MCF 10A (cell line): ENCODE data around the gene NTMT1. TPM values are rescaled to one million over a fixed set of nuclear protein-coding genes. Genes with fewer than 3 reads are reported as not detected.

Experiments used
- BruUV-seq: library from RNA; stranded (reverse); fragments of 400-500 nt; replicated peaks from 2 replicates; lab custom pipeline; 2021; lab: Mats Ljungman, UMichigan
- CTCF ChIA-PET: fragments of 300-600 bp; sonication (Branson Sonifier 250); formaldehyde crosslinking; extraction: SDS; loops from one replicate; lab custom pipeline; 2021; ENCODE audit warnings: antibody characterized with exemption, inconsistent platforms; lab: Yijun Ruan, JAX
- POLR2A ChIA-PET: fragments of 300-600, 350-650 bp; sonication (Branson Sonifier 250); formaldehyde crosslinking; extraction: SDS; loops from one replicate; lab custom pipeline; 2020; ENCODE audit warnings: antibody characterized with exemption, inconsistent platforms; lab: Yijun Ruan, JAX
- DNase-seq: peaks from one replicate; pipeline ENCODE4 v3.0.0-alpha.2; 2018; ENCODE audit not compliant: unreplicated experiment
- H3K27ac Mint-ChIP-seq: one replicate; pipeline ENCODE4 v1.8.0; 2022; ENCODE audit warnings: mild to moderate bottlenecking, low read depth, mixed read lengths; ENCODE audit not compliant: unreplicated experiment
- H3K27me3 Mint-ChIP-seq: one replicate; pipeline ENCODE4 v1.8.0; 2022; ENCODE audit warnings: mixed read lengths; ENCODE audit not compliant: insufficient read depth, unreplicated experiment
- H3K36me3 Mint-ChIP-seq: one replicate; pipeline ENCODE4 v1.8.0; 2022; ENCODE audit warnings: mild to moderate bottlenecking, moderate library complexity, mixed read lengths; ENCODE audit not compliant: insufficient read depth, unreplicated experiment
- H3K4me1 Mint-ChIP-seq: one replicate; pipeline ENCODE4 v1.8.0; 2022; ENCODE audit warnings: mixed read lengths; ENCODE audit not compliant: insufficient read depth, unreplicated experiment
- H3K4me3 Mint-ChIP-seq: one replicate; pipeline ENCODE4 v1.8.0; 2022; ENCODE audit warnings: mild to moderate bottlenecking, moderate library complexity, mixed read lengths; ENCODE audit not compliant: unreplicated experiment
- H3K9me3 Mint-ChIP-seq: one replicate; pipeline ENCODE4 v1.8.0; 2022; ENCODE audit warnings: mixed read lengths; ENCODE audit not compliant: unreplicated experiment
- CTCF ChIP-seq: fragments of 200-600 bp; IDR thresholded peaks from one replicate; pipeline ENCODE4 v1.8.0; 2022; ENCODE audit warnings: antibody characterized with exemption, mild to moderate bottlenecking; ENCODE audit not compliant: unreplicated experiment
- intact Hi-C: fragments of 100-400 bp; cut with micrococcal nuclease; formaldehyde crosslinking; loops from 2 replicates; pipeline ENCODE4 v1.14.1; 2022
- total RNA-seq: library from RNA; stranded (reverse); gene quantifications from 2 replicates; pipeline ENCODE4 v1.2.3, GENCODE V29; 2022

The NTMT1 gene
- total RNA-seq, 1 experiment from 2014 or later, result 49.2 TPM

GRCh38 chr9:129676287-129676686 is 50.3 kb downstream of the NTMT1 start:
- Mint-ChIP-seq H3K9me3 (no peaks in the 10 kb centered on the region), H3K4me1 (no peaks in the 10 kb centered on the region), H3K36me3 (no peaks in the 10 kb centered on the region), H3K27ac (no peak overlapping the region), H3K4me3 (no peak overlapping the region), H3K27me3 (peaks cover 56% of the 10 kb centered on the region)
- intact Hi-C loops, result no loop called here
- DNase-seq, result no peak
- POLR2A ChIA-PET, result no interaction called here
- BruUV-seq, result no TSS peak
- CTCF ChIA-PET, result interaction anchor here (0.6 kb wide), 1 partner anchor 22 kb away, joined by 3 read pairs; no protein-coding TSS in a partner anchor
- TF ChIP-seq CTCF, result no peak

GRCh38 chr9:129676975-129677374 is 51.0 kb downstream of the NTMT1 start:
- CTCF ChIA-PET, result interaction anchor here (0.8 kb wide), 1 partner anchor 60 kb away, joined by 4 read pairs; no protein-coding TSS in a partner anchor

GRCh38 chr9:129677456-129677855 is 51.5 kb downstream of the NTMT1 start:
- Mint-ChIP-seq H3K27me3 (peaks cover 56% of the 10 kb centered on the region), H3K36me3 (no peaks in the 10 kb centered on the region), H3K4me1 (no peaks in the 10 kb centered on the region), H3K27ac (no peak overlapping the region), H3K9me3 (no peaks in the 10 kb centered on the region), H3K4me3 (no peak overlapping the region)
- DNase-seq, result no peak
- CTCF ChIA-PET, result interaction anchor here (0.7 to 0.8 kb wide), 2 partner anchors 60 to 106 kb away, joined by 3 to 4 read pairs; no protein-coding TSS in a partner anchor
- intact Hi-C loops, result no loop called here
- no TSS peak for BruUV-seq
- no peak for TF ChIP-seq CTCF
- POLR2A ChIA-PET, result no interaction called here

More at GRCh38 chr9:129676975-129677374, 51.0 kb downstream of the NTMT1 start:
- no peak for TF ChIP-seq CTCF
- Mint-ChIP-seq H3K4me1 (no peaks in the 10 kb centered on the region), H3K9me3 (no peaks in the 10 kb centered on the region), H3K27me3 (peaks cover 56% of the 10 kb centered on the region), H3K27ac (no peak overlapping the region), H3K36me3 (no peaks in the 10 kb centered on the region), H3K4me3 (no peak overlapping the region)
- DNase-seq, result no peak
- BruUV-seq, result no TSS peak
- POLR2A ChIA-PET, result interaction anchor here (0.6 kb wide), 1 partner anchor 44 kb away, joined by 3 read pairs; no protein-coding TSS in a partner anchor
- intact Hi-C loops, result no loop called here

- DNase-seq, result no peak
- no TSS peak for BruUV-seq
- no peak overlapping the region for H3K27ac Mint-ChIP-seq
- no peaks in the 10 kb centered on the region for H3K9me3 Mint-ChIP-seq
- ChIA-PET CTCF (no interaction called here), POLR2A (no interaction called here)
- H3K4me3 Mint-ChIP-seq, result no peak overlapping the region
- H3K4me1 Mint-ChIP-seq, result no peaks in the 10 kb centered on the region
- H3K36me3 Mint-ChIP-seq, result no peaks in the 10 kb centered on the region
- intact Hi-C loops, result no loop called here
- peaks cover 53% of the 10 kb centered on the region for H3K27me3 Mint-ChIP-seq
- no peak for TF ChIP-seq CTCF
Observed at GRCh38 chr9:129678844-129679243, 52.9 kb downstream of the NTMT1 start.
